Upper lobe of left lung (tissue), 6 donors: Measurements from ENCODE around the gene ULBP3. TPM values are rescaled to one million over a fixed set of nuclear protein-coding genes. Genes with fewer than 3 reads are reported as not detected.
A peak's percentile ranks its signal among the peaks of the same experiment; 100 is the strongest.

ENCODE experiments used
- ATAC-seq, 2 donors: fragments of 200-7000 bp; cut with Tn5 transposase; one replicate each; pipeline ENCODE4 v1.9.1; 2022; ENCODE audit warnings: mild to moderate bottlenecking in 2 of 2, moderate library complexity in 2 of 2; ENCODE audit not compliant: low FRiP score in 2 of 2
- DNase-seq, 2 donors: peaks; one replicate each; pipeline ENCODE4 v3.0.0-alpha.2; 2019 to 2020
- H3K27ac ChIP-seq, 4 donors: fragments of 200-600 bp; sonication (generic); one replicate each; pipeline ENCODE4 v1.5.1; 2016 to 2019
- H3K27me3 ChIP-seq, 4 donors: fragments of 200-600 bp; sonication (generic); one replicate each; pipeline ENCODE4 v1.5.1; 2017 to 2019
- H3K36me3 ChIP-seq, 4 donors: fragments of 200-600 bp; sonication (generic); one replicate each; pipeline ENCODE4 v1.5.1; 2016 to 2019
- H3K4me1 ChIP-seq, 4 donors: fragments of 200-600 bp; sonication (generic); one replicate each; pipeline ENCODE4 v1.5.1; 2018 to 2019
- H3K4me3 ChIP-seq, 4 donors: fragments of 200-600 bp; sonication (generic); one replicate each; pipeline ENCODE4 v1.5.1; 2017 to 2019; ENCODE audit warnings: mild to moderate bottlenecking in 2 of 4, moderate library complexity in 1 of 4
- H3K9me3 ChIP-seq, 4 donors: fragments of 200-600 bp; sonication (generic); one replicate each; pipeline ENCODE4 v1.5.1; 2018 to 2019
- EP300 ChIP-seq, 4 donors: sonication (generic); formaldehyde crosslinking; IDR thresholded peaks; one replicate each; pipeline ENCODE4 v1.5.1; 2017; ENCODE audit warnings: antibody characterized with exemption in 4 of 4, control low read depth in 2 of 4
- POLR2A ChIP-seq, 4 donors: fragments of 450-650 bp; IDR thresholded peaks; one replicate each; pipeline ENCODE4 v1.5.1; 2016 to 2017; ENCODE audit warnings: antibody characterized with exemption in 4 of 4, mild to moderate bottlenecking in 2 of 4
- POLR2AphosphoS5 ChIP-seq, 2 donors: sonication (generic); formaldehyde crosslinking; IDR thresholded peaks; one replicate each; pipeline ENCODE4 v1.5.1; 2017; ENCODE audit warnings: antibody characterized with exemption in 2 of 2
- WGBS, 2 donors: methylation state at CpG; one replicate each; pipeline ENCODE4 v1.1.5; 2017 to 2018; 5-methylcytosine and 5-hydroxymethylcytosine counted together
- total RNA-seq, 6 donors: library from RNA; depleted of rRNA in 4 of 6; stranded (reverse); fragments of >200 nt in 4 of 6; gene quantifications; one replicate each; pipeline versions ENCODE4 v1.1.0 to v1.2.1, GENCODE V29; 2016 to 2021
- TF ChIP-seq, protein P1 (sequence below), 6 experiments: fragments of 450-650 bp in 4 of 6; fragments of 200-600 bp in 2 of 6; sonication (generic) in 2 of 6; IDR thresholded peaks; one replicate each; pipeline ENCODE4 v1.5.1; 2016 to 2019; ENCODE audit warnings: antibody characterized with exemption in 6 of 6
- donor health status: DM: no; HTN: no; CAD: no; lungs with moderate emphysema.
- donor health status: DM: no; HTN: yes; CAD: no; lungs with severe emphysema.

Gene ULBP3
- total RNA-seq, 6 donors from 2014 or later = 2.5 to 7.0 (median 4.9) TPM; not detected in 2

DNA sequence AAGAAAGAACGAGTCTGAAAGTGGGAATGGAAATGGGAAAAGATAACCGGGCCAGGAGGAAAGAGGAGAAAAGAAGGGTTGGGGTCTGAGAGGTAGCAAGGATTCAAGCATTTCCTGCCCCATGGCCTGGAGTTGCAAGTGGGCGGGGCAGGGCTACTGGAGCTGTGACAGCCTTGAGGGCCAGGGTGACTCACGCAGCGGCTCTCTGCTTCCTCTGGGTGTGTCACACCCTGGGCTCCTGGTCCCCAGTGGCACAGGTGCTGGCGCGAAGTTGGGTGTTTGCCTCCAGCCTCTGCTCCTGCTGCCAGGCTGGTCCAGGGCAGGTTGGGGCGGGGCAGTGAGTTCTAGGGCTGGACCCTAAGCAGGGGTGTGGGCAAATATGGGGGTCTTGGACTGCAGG lies 3.3 kb upstream of the ULBP3 start:
- TF ChIP-seq, protein P1, sequence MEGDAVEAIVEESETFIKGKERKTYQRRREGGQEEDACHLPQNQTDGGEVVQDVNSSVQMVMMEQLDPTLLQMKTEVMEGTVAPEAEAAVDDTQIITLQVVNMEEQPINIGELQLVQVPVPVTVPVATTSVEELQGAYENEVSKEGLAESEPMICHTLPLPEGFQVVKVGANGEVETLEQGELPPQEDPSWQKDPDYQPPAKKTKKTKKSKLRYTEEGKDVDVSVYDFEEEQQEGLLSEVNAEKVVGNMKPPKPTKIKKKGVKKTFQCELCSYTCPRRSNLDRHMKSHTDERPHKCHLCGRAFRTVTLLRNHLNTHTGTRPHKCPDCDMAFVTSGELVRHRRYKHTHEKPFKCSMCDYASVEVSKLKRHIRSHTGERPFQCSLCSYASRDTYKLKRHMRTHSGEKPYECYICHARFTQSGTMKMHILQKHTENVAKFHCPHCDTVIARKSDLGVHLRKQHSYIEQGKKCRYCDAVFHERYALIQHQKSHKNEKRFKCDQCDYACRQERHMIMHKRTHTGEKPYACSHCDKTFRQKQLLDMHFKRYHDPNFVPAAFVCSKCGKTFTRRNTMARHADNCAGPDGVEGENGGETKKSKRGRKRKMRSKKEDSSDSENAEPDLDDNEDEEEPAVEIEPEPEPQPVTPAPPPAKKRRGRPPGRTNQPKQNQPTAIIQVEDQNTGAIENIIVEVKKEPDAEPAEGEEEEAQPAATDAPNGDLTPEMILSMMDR (IDR thresholded peaks at IDR 0.05) = no peak
- no peak for TF ChIP-seq POLR2A (IDR thresholded peaks at IDR 0.05)
- no peak for TF ChIP-seq EP300 (IDR thresholded peaks at IDR 0.05)
- no peak for TF ChIP-seq POLR2AphosphoS5 (IDR thresholded peaks at IDR 0.05)
- peaks cover 10 to 34% (median 16%) of the 10 kb centered on the region in 4 donors for H3K4me1 ChIP-seq
- peak; percentile 80 to 97 for DNase-seq
- H3K27me3 ChIP-seq = no peaks in the 10 kb centered on the region
- no peak overlapping the region for H3K27ac ChIP-seq
- no peak overlapping the region for H3K4me3 ChIP-seq
- WGBS, 2 donors = 46 to 53% methylated on average over 8 of the region's 8 CpGs
- ATAC-seq = peak; percentile 53 to 66
- H3K9me3 ChIP-seq = no peaks in the 10 kb centered on the region
- H3K36me3 ChIP-seq = no peaks in the 10 kb centered on the region

DNA sequence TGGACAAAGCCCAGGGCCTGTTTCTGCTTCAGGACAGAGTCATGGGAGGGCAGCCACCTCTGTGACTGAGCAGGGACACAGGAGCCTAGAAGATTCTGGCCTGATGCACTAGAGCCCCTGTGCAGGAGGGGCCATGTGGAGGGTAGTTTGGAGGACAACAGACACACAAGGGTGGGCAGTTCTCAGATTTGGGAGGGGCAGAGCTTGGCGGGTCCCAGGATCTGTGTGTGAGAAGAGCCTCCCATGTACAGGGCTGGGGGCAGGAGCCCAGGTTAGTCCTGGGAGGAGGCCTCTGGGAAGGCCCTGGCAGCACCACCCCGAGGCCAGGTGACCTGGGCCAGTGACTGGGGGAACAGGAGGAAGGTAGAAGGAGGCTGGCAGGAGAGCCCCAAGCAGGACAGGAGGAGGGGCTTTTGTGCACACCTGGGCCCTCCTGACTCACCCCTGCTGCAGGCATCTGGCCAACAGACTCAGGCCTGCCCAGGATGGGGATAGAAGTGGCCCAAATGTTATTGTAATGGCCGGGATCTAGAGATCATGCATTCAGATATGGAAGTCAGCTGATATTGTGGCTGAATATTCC lies 1.4 kb upstream of the ULBP3 start:
- 78 to 90% methylated on average over 3 of the region's 3 CpGs for WGBS, 2 donors
- DNase-seq (no peak), ATAC-seq (no peak)
- H3K9me3 ChIP-seq = no peaks in the 10 kb centered on the region
- TF ChIP-seq, protein P1 (IDR thresholded peaks at IDR 0.05) = no peak
- no peak for TF ChIP-seq POLR2A (IDR thresholded peaks at IDR 0.05)
- no peak for TF ChIP-seq POLR2AphosphoS5 (IDR thresholded peaks at IDR 0.05)
- TF ChIP-seq EP300 (IDR thresholded peaks at IDR 0.05) = no peak
- no peak overlapping the region for H3K27ac ChIP-seq
- no peaks in the 10 kb centered on the region for H3K27me3 ChIP-seq
- peaks cover 10 to 34% (median 16%) of the 10 kb centered on the region in 4 donors for H3K4me1 ChIP-seq
- no peak overlapping the region for H3K4me3 ChIP-seq
- no peaks in the 10 kb centered on the region for H3K36me3 ChIP-seq

DNA sequence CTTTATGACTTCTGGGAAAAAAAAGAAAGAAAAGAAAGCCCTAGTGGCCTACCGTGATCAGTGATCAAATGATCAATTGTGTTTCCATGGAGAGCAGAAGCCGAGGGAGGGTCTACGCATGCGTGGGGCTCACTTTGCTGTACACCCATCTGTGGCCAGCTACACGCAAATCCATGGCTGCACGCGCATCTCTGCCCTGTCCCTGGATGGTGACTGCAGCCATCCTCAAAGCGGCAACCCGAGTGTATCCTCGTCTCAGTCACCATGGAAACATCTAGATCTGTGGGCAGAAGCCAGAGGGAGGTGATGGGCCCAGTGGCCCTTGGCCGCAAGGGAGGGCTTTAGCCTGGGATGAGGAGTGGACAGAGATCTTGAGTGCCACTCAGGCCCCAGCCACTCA lies 785 bp upstream of the ULBP3 start:
- Histone ChIP-seq H3K36me3 (no peaks in the 10 kb centered on the region), H3K4me3 (peak overlapping the region in 3 of 4 donors; percentile 59 to 83 (median 72)), H3K27me3 (no peaks in the 10 kb centered on the region), H3K9me3 (no peaks in the 10 kb centered on the region), H3K27ac (no peak overlapping the region), H3K4me1 (peaks cover 10 to 34% (median 16%) of the 10 kb centered on the region in 4 donors)
- WGBS, 2 donors = 61 to 64% methylated on average over 8 to 10 of the region's 11 CpGs
- no peak for ATAC-seq
- DNase-seq = no peak
- no peak for TF ChIP-seq POLR2AphosphoS5 (IDR thresholded peaks at IDR 0.05)
- TF ChIP-seq, protein P1 (IDR thresholded peaks at IDR 0.05) = no peak
- TF ChIP-seq EP300 (IDR thresholded peaks at IDR 0.05) = no peak
- TF ChIP-seq POLR2A (IDR thresholded peaks at IDR 0.05) = no peak

DNA sequence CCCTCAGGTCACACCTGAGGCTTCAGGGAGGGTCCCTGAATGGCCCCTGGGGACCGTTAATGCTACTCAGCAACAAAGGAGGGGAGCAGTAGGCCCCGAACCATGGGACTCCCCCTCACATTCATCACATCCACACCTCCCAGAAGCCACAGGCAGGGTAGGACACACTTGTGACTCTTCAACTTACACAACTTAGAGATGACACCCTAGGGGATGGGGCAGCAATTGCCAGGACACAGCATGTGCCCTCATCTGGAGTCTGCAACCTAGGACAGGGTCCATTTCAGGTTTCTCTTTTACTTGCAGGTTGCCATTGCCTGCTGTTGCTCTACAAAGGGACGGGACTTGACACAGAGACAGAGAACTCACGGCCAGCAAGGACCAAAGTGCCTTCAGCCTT lies 770 bp downstream of the ULBP3 start:
- ATAC-seq (no peak), DNase-seq (no peak)
- WGBS, 2 donors = 52% methylated on average over 4 of the region's 4 CpGs
- no peaks in the 10 kb centered on the region for H3K36me3 ChIP-seq
- no peaks in the 10 kb centered on the region for H3K9me3 ChIP-seq
- H3K27ac ChIP-seq = peak overlapping the region in 1 of 4 donors; percentile 78
- H3K4me1 ChIP-seq = peaks cover 10 to 34% (median 16%) of the 10 kb centered on the region in 4 donors
- TF ChIP-seq EP300 (IDR thresholded peaks at IDR 0.05) (no peak), POLR2AphosphoS5 (IDR thresholded peaks at IDR 0.05) (no peak), POLR2A (IDR thresholded peaks at IDR 0.05) (no peak)
- TF ChIP-seq, protein P1 (IDR thresholded peaks at IDR 0.05) = no peak
- H3K27me3 ChIP-seq = no peaks in the 10 kb centered on the region
- peak overlapping the region in 3 of 4 donors; percentile 59 to 83 (median 72) for H3K4me3 ChIP-seq

DNA sequence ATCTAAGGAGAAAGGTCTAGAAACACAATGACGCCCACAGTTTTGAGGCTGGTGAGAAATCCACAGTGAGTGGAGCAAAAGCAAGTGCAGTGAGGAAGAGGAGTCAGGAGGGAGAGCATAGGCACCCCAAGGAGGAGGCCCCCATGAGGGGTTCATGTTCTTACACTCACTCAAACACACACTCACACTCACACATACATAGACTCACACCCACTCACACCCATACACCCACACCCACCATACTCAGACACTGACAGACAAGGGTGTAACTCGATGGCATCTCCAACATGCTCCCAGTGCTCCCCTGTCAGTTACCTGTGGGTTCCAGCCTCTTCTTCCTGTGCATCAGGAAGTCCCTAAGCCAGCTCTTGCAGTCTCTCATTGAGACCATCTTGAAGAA lies 3.8 kb downstream of the ULBP3 start:
- ATAC-seq = no peak
- H3K4me3 ChIP-seq = no peak overlapping the region
- TF ChIP-seq, protein P1 (IDR thresholded peaks at IDR 0.05) = no peak
- no peak for TF ChIP-seq POLR2A (IDR thresholded peaks at IDR 0.05)
- TF ChIP-seq EP300 (IDR thresholded peaks at IDR 0.05) = no peak
- TF ChIP-seq POLR2AphosphoS5 (IDR thresholded peaks at IDR 0.05) = no peak
- H3K9me3 ChIP-seq = no peaks in the 10 kb centered on the region
- DNase-seq = no peak
- H3K36me3 ChIP-seq = no peaks in the 10 kb centered on the region
- no peaks in the 10 kb centered on the region for H3K27me3 ChIP-seq
- no peak overlapping the region for H3K27ac ChIP-seq
- WGBS, 2 donors = 93% methylated on average over 2 of the region's 2 CpGs
- peaks cover 10 to 18% (median 14%) of the 10 kb centered on the region in 4 donors for H3K4me1 ChIP-seq
